Activated CD8-positive, alpha-beta memory T cell treated with anti-CD3 and anti-CD28 coated beads, Interleukin-2, amount 50 U/mL, for 1 hour (primary cell): Measurements from ENCODE around the gene SLC5A11.
"Not testable (repeated sequence)": the region's sequence is repeated elsewhere in the genome, so short reads cannot be mapped to it uniquely, and the experiment has no call there.

Source experiments
- DNase-seq: peaks from one replicate; pipeline ENCODE4 v3.0.0-alpha.2; 2020; ENCODE audit errors: extremely low read depth

SLC5A11 gene, protein sequence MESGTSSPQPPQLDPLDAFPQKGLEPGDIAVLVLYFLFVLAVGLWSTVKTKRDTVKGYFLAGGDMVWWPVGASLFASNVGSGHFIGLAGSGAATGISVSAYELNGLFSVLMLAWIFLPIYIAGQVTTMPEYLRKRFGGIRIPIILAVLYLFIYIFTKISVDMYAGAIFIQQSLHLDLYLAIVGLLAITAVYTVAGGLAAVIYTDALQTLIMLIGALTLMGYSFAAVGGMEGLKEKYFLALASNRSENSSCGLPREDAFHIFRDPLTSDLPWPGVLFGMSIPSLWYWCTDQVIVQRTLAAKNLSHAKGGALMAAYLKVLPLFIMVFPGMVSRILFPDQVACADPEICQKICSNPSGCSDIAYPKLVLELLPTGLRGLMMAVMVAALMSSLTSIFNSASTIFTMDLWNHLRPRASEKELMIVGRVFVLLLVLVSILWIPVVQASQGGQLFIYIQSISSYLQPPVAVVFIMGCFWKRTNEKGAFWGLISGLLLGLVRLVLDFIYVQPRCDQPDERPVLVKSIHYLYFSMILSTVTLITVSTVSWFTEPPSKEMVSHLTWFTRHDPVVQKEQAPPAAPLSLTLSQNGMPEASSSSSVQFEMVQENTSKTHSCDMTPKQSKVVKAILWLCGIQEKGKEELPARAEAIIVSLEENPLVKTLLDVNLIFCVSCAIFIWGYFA

DNA sequence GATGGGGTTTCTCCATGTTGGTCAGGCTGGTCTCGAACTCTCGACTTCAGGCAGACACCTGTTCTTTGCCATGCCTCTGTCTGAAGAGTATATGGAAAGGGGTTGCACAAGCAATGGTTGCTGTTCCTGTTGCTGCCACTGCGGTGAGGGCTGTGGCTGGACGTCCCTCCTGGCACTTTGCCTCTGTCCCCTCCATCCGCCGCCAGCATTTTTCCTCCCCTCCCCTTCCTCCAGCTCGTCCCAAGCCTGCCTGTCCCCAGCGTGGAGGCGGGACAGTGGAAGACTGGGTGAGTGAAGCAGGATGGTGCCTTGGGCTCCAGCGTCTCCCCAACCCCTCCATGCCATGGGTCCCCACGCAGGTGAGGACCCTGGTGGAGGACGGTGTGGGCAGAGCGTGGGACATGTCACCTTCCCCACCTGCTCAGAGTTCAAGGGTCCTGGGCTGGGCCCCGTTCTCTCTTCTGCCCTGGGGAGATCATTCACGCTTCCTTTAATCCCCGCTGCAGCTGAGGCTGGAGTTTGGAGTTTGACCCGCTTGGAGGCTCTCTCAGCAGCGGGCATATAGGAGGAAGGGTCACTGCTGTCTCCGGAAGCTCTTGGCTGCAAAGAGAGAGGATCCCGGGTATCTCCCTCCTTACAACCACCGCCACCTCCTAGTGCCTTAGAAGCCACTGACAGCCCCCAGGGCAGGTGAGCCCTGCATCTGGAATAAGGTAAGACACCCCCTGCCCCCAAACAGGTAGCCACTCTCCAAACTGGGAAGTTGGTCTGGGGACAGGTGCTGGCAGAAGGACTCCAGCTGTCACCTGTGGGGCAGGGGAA, at the start of gene SLC5A11:
Gene SLC5A11, plus strand, starts transcription at position 238 of the 822 bp plus-strand sequence. CDS start 12,681 bp downstream, outside the sequence.
- no peak for DNase-seq

GRCh38 chr16:24800586-24800985, 45.2 kb upstream of the SLC5A11 start:
- DNase-seq: no peak

DNA sequence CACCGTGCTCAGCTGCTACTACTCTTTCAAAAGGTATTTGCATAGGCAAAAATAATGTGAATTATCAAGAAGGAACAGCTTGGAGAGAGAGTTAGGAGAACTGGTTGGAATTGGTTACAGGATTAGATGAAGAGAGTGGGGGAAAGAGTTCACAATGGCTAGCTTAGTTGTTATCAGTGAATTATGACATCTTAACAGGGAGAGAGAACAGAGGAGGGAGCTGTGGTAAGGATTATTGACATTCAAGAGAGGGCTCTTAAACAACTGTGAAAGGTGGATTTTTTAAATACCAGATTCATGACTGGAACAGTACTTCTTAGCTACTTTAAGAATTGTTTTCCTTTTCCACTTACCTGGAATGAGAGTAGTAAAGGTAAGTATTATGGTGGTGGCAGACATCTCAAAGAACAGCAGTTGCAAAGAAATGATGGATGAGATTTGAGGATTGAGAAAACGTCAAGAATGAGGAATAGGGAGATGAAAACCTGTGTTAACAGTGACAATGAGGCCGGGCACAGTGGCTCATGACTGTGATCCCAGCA, 43.9 kb upstream of the SLC5A11 start:
- DNase-seq: no peak

DNA sequence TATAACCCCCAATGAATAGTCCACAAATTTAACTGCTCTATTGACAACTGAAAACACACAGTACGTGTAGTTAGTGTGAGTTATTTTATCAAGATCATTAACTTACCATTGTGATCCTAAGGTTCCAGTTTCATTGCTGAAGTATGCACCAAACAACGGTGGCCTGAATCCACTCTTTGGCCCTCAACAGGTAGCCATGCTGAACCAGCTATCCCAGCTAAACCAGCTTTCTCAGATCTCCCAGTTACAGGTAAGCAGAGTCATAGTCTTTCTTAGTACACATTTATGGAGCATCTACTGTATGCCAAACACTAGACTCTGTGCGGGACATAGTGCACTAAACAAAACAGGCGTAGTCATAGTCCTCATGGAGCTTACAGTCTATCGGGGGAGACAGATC, 40.3 kb upstream of the SLC5A11 start:
- DNase-seq: no peak

DNA sequence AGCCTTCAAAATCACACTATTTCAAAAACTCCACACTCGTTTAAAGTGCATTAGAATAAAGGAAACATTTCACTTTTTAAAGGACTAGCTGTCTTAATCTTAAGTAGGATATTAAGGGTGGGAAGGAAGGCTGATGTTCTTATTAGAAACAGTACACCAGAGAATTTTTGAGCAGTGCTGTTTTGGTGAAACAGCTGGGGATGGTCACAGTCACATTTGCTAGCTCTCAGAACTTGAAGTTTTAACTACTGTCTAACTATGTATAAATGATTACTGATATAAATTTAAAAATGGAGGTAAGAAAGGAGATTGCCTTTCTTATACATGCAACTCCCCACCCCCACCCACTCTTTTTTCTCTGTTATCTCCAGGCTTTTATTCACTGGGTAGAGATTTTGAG, 38.5 kb upstream of the SLC5A11 start:
- DNase-seq: no peak

DNA sequence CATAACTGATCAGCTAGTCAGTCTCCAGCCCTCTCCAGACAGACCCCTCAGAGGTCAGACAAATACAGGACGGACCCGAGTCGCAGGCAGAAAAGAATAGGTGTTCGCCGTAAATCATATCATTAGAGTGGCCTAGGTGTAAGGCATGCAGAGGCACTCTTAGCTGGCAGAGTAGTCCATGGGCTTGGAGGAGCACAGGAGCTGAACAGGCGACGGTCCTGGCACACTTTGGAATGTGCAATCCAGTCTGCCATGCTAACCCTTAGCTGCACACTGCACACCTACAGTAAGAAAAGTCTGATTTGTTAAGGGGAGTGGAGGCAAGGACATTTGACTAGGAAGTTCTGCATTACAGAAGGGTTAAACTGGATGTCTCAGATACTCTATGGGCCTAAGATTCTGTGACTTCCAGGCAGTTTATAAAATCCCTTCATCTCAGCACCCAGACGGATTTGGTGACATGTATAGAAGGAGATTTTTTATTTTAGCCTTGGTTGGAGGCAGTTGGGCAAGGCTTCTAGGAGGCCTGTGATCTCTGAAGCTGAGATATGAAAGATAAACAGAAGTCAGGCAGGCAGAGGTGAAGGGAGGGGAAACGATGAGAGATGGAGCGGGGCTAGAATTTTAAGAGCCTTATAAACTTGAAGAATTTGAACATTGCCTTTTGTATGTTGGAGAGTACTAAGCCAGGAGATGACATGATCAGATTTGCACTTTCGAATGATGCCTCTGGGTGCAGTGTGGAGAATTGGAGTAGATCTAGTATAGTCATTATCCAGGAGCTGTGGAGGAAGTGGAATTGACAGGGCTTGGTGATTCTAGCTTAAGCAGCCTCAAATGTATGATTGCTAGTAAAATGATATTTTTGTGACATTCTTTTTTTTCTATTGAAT, 34.6 kb upstream of the SLC5A11 start:
- DNase-seq: no peak

DNA sequence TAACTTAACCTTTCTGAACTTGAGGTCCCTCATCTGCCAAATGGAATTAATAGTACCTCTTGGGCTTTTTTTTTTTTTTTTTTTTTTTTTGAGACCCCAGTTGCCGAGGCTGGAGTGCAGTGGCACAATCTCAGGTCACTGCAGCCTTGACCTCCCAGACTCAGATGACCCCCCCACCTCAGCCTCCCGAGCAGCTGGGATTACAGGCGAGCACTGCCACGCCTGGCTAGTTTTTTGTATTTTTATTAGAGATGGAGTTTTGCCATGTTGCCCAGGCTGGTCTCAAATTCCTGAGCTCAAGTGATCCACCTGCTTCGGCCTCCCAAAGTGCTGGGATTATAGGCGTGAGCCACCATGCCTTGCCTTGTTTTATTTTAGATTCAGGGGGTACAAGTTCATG, 33.0 kb upstream of the SLC5A11 start:
- DNase-seq: not testable (repeated sequence)

- no peak for DNase-seq
Observed at GRCh38 chr16:24815021-24815420, 30.7 kb upstream of the SLC5A11 start.

DNA sequence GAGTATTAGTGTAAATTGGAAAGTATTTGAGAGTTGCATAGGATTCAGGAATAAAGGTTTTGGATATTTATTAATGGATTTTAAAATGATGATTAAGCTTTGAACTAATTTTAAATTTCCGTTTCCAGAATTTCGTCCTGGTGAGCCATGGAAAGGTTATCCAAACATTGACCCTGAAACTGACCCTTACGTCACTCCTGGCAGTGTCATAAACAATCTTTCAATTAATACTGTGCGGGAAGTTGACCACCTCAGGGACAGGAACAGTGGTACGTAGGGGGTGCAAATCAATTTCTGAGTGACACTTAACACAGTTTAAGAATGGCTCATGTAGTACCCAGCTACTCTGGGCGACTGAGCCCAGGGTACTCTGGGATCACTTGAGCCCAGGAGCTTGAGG, 29.1 kb upstream of the SLC5A11 start:
- DNase-seq: no peak

GRCh38 chr16:24819462-24820040, 26.2 kb upstream of the SLC5A11 start:
- DNase-seq: no peak

DNA sequence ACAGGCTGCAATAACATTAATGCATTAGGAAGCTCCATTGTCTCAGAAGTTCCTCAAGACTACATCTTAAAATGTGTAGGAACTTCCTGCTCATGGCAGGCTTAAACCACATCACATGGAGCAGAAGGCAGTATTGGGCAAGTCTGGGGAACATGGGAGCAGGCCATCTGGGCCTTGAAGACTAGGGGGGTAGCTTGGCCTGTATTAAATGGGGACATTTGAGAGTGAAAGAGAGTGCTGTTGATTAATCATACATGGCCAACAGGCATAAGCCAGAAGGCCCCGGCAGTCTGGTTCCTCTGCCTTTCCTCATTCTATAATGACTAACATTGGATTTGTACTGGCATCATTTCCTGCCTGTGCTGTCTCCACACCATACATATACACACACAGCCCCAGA, 25.2 kb upstream of the SLC5A11 start:
- DNase-seq: no peak

GRCh38 chr16:24821129-24821528, 24.6 kb upstream of the SLC5A11 start:
- DNase-seq: no peak

DNA sequence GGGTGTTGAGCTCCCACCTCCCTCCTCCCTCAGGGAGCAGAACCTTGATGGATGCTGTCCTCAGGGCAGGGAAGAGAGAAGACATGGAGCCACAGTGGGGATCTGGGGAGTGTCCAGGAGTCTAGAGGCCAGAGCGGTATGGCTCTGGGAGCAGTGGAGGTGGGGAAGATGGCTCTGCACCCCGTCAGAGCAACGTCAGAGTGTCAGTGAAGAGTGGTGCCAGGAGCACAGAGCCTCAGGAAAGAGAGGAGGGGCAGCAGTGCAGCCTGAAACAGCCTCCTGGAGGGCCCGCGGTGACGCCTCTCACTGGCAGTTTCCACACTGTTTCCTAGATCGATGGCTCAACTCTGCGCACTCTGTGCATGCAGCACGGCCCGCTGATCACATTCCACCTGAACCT, 23.2 kb upstream of the SLC5A11 start:
- no peak for DNase-seq

GRCh38 chr16:24822974-24823373, 22.8 kb upstream of the SLC5A11 start:
- DNase-seq: no peak

GRCh38 chr16:24825696-24826095, 20.1 kb upstream of the SLC5A11 start:
- DNase-seq: no peak

GRCh38 chr16:24826096-24826690, 19.6 kb upstream of the SLC5A11 start:
- no peak for DNase-seq

DNA sequence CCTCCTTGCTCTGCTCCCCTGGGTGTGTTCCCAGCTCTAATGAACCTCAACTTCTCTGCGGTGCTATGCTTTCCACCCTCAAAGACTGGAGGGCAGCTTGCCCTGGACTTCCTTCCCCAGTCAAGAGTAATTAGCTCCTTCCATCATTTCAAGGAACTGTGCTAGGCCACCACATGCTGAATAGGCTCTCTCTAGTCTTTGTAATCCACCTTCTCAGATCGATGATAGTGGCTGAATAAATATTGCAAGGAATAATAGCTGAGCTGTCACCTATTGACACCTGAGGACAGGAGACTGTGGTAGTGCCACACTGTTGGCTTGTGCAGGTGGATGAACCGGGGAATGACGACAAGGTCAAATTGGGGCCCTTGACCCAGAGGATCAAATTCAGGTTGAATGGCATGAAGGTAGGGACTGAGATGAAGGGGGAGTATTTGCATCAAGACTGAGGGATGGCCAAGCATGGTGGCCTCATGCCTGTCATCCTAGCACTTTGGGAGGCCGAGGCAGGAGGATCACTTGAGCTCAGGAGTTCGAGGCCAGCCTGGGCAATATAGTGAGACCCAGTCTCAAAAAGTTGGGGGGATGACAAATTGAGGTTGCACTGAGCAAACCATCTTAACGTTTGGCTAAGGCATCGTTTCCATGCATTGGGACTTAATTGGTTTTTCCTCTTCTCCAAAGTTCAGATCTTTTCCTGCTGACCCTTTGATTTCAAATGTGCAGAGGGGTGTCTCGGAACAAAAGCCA, 18.8 kb upstream of the SLC5A11 start:
- DNase-seq: no peak

- DNase-seq: no peak
Observed at GRCh38 chr16:24829153-24829552, 16.6 kb upstream of the SLC5A11 start.

- no peak for DNase-seq
Observed at GRCh38 chr16:24833352-24833751, 12.4 kb upstream of the SLC5A11 start.
